Measurements from ENCODE around the gene FAM149A. TPM values are rescaled to one million over a fixed set of nuclear protein-coding genes. Genes with fewer than 3 reads are reported as not detected.

The FAM149A gene
- total RNA-seq, 2 experiments from 2014 or later, result not detected

- CTCF ChIA-PET (ENCODE audit: unreplicated experiment), result no interaction called here
- BruUV-seq (replicated peaks), result no TSS peak
- POLR2A ChIA-PET, result interaction anchor here (0.9 kb wide), 1 partner anchor 27 kb away, joined by 3 read pairs; no protein-coding TSS in a partner anchor
- Histone ChIP-seq H3K9me2 (ENCODE audit: insufficient read depth, low read length) (no peaks in the 10 kb centered on the region), H3K9me3 (ENCODE audit: low read length) (no peaks in the 10 kb centered on the region), H3K27ac (ENCODE audit: low read depth, low read length, poor library complexity, severe bottlenecking) (no peak overlapping the region), H2AFZ (ENCODE audit: low read length) (no peak overlapping the region), H3K4me2 (ENCODE audit: low read length) (no peak overlapping the region), H3K79me2 (ENCODE audit: insufficient read depth, low read depth, low read length) (no peaks in the 10 kb centered on the region), H3K36me3 (ENCODE audit: insufficient read depth, low read length) (no peaks in the 10 kb centered on the region), H3K4me1 (ENCODE audit: insufficient read depth, low read length, poor library complexity, severe bottlenecking) (no peaks in the 10 kb centered on the region), H3K4me3 (ENCODE audit: low read depth, low read length, poor library complexity, severe bottlenecking) (no peak overlapping the region), H4K20me1 (ENCODE audit: insufficient read depth, low read length) (no peaks in the 10 kb centered on the region)
- TF ChIP-seq, protein P1, sequence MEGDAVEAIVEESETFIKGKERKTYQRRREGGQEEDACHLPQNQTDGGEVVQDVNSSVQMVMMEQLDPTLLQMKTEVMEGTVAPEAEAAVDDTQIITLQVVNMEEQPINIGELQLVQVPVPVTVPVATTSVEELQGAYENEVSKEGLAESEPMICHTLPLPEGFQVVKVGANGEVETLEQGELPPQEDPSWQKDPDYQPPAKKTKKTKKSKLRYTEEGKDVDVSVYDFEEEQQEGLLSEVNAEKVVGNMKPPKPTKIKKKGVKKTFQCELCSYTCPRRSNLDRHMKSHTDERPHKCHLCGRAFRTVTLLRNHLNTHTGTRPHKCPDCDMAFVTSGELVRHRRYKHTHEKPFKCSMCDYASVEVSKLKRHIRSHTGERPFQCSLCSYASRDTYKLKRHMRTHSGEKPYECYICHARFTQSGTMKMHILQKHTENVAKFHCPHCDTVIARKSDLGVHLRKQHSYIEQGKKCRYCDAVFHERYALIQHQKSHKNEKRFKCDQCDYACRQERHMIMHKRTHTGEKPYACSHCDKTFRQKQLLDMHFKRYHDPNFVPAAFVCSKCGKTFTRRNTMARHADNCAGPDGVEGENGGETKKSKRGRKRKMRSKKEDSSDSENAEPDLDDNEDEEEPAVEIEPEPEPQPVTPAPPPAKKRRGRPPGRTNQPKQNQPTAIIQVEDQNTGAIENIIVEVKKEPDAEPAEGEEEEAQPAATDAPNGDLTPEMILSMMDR (conservative IDR thresholded peaks at IDR 0.05; ENCODE audit: low read length), result no peak
- TF ChIP-seq EZH2phosphoT487 (IDR thresholded peaks at IDR 0.05; ENCODE audit: borderline replicate concordance, low read depth, low read length), result no peak
- intact Hi-C loops (cut with micrococcal nuclease; ENCODE audit: unreplicated experiment), result no loop called here
- no peak for DNase-seq (ENCODE audit: low spot score)
These were observed 1.3 kb downstream of the FAM149A start for GRCh38 chr4:186105647-186106321.

GRCh38 chr4:186107947-186108346 is 3.4 kb downstream of the FAM149A start:
- intact Hi-C loops (cut with micrococcal nuclease; ENCODE audit: unreplicated experiment), result no loop called here
- ChIA-PET CTCF (ENCODE audit: unreplicated experiment) (no interaction called here), POLR2A (interaction anchor here (0.7 kb wide), 1 partner anchor 848 kb away, joined by 4 read pairs; no protein-coding TSS in a partner anchor)
- BruUV-seq (replicated peaks), result no TSS peak
- no peak for DNase-seq (ENCODE audit: low spot score)
- Histone ChIP-seq H3K4me2 (ENCODE audit: low read length) (no peak overlapping the region), H4K20me1 (ENCODE audit: insufficient read depth, low read length) (no peaks in the 10 kb centered on the region), H3K36me3 (ENCODE audit: insufficient read depth, low read length) (no peaks in the 10 kb centered on the region), H3K27ac (ENCODE audit: low read depth, low read length, poor library complexity, severe bottlenecking) (no peak overlapping the region), H3K4me1 (ENCODE audit: insufficient read depth, low read length, poor library complexity, severe bottlenecking) (no peaks in the 10 kb centered on the region), H2AFZ (ENCODE audit: low read length) (no peak overlapping the region), H3K9me2 (ENCODE audit: insufficient read depth, low read length) (no peaks in the 10 kb centered on the region), H3K79me2 (ENCODE audit: insufficient read depth, low read depth, low read length) (no peaks in the 10 kb centered on the region), H3K4me3 (ENCODE audit: low read depth, low read length, poor library complexity, severe bottlenecking) (no peak overlapping the region), H3K9me3 (ENCODE audit: low read length) (no peaks in the 10 kb centered on the region)
- TF ChIP-seq, protein P1 (conservative IDR thresholded peaks at IDR 0.05; ENCODE audit: low read length), result no peak
- TF ChIP-seq EZH2phosphoT487 (IDR thresholded peaks at IDR 0.05; ENCODE audit: borderline replicate concordance, low read depth, low read length), result no peak

GRCh38 chr4:186108391-186108790 is 3.9 kb downstream of the FAM149A start:
- intact Hi-C loops (cut with micrococcal nuclease; ENCODE audit: unreplicated experiment), result no loop called here
- no peak for DNase-seq (ENCODE audit: low spot score)
- no peak overlapping the region for H2AFZ ChIP-seq (ENCODE audit: low read length)
- H3K4me3 ChIP-seq (ENCODE audit: low read depth, low read length, poor library complexity, severe bottlenecking), result no peak overlapping the region
- H3K9me2 ChIP-seq (ENCODE audit: insufficient read depth, low read length), result no peaks in the 10 kb centered on the region
- H3K36me3 ChIP-seq (ENCODE audit: insufficient read depth, low read length), result no peaks in the 10 kb centered on the region
- no peak overlapping the region for H3K4me2 ChIP-seq (ENCODE audit: low read length)
- H3K27ac ChIP-seq (ENCODE audit: low read depth, low read length, poor library complexity, severe bottlenecking), result no peak overlapping the region
- H3K9me3 ChIP-seq (ENCODE audit: low read length), result no peaks in the 10 kb centered on the region
- ChIA-PET POLR2A (interaction anchor here (0.7 kb wide), 1 partner anchor 849 kb away, joined by 4 read pairs; no protein-coding TSS in a partner anchor), CTCF (ENCODE audit: unreplicated experiment) (no interaction called here)
- H3K4me1 ChIP-seq (ENCODE audit: insufficient read depth, low read length, poor library complexity, severe bottlenecking), result no peaks in the 10 kb centered on the region
- no TSS peak for BruUV-seq (replicated peaks)
- H4K20me1 ChIP-seq (ENCODE audit: insufficient read depth, low read length), result no peaks in the 10 kb centered on the region
- TF ChIP-seq, protein P1 (conservative IDR thresholded peaks at IDR 0.05; ENCODE audit: low read length), result no peak
- no peak for TF ChIP-seq EZH2phosphoT487 (IDR thresholded peaks at IDR 0.05; ENCODE audit: borderline replicate concordance, low read depth, low read length)
- H3K79me2 ChIP-seq (ENCODE audit: insufficient read depth, low read depth, low read length), result no peaks in the 10 kb centered on the region
